Caco-2 (cell line): ENCODE results near the gene ZNF544. TPM values are rescaled to one million over a fixed set of nuclear protein-coding genes. Genes with fewer than 3 reads are reported as not detected.

ENCODE experiments used
- BruUV-seq: library from RNA; stranded (reverse); fragments of 400-500 nt; replicated peaks from 2 replicates; lab custom pipeline; 2021; lab: Mats Ljungman, UMichigan
- CTCF ChIA-PET: fragments of 300-600 bp; sonication (Branson Sonifier 250); formaldehyde crosslinking; loops from one replicate; lab custom pipeline; 2022; ENCODE audit warnings: antibody characterized with exemption; lab: Charles Lee
- POLR2A ChIA-PET: fragments of 300-600 bp; sonication (Branson Sonifier 250); formaldehyde crosslinking; loops from one replicate; lab custom pipeline; 2022; ENCODE audit warnings: antibody characterized with exemption; lab: Charles Lee
- DNase-seq, 2 experiments: peaks; one replicate each; pipeline versions ENCODE4 v3.0.0 to v3.0.0-alpha.2; 2020 to 2022
- H3K27me3 ChIP-seq: replicated peaks from 2 replicates; pipeline ENCODE4 v1.6.0; 2011; ENCODE audit warnings: low read length; ENCODE audit not compliant: control insufficient read depth, insufficient read depth
- H3K36me3 ChIP-seq: 2 replicates; pipeline ENCODE4 v1.5.1; 2011; ENCODE audit warnings: low read length; ENCODE audit not compliant: control insufficient read depth, insufficient read depth
- H3K4me1 ChIP-seq: fragments of 250-450 bp; sonication (Bioruptor Pico); 2 replicates; pipeline ENCODE4 v1.5.1; 2020; ENCODE audit warnings: mild to moderate bottlenecking
- H3K4me3 ChIP-seq: 2 replicates; pipeline ENCODE4 v1.5.1; 2011; ENCODE audit warnings: low read depth, mild to moderate bottlenecking, control low read depth, low read length
- H3K9me3 ChIP-seq: fragments of 250-450 bp; sonication (Bioruptor Pico); 2 replicates; pipeline ENCODE4 v1.5.1; 2020; ENCODE audit warnings: mild to moderate bottlenecking, moderate library complexity
- H3K27ac Mint-ChIP-seq: one replicate; pipeline ENCODE4 v1.8.0; 2022; ENCODE audit warnings: mixed read lengths; ENCODE audit not compliant: unreplicated experiment
- H3K27me3 Mint-ChIP-seq: one replicate; pipeline ENCODE4 v1.8.0; 2022; ENCODE audit warnings: mixed read lengths; ENCODE audit not compliant: insufficient read depth, unreplicated experiment
- H3K36me3 Mint-ChIP-seq: one replicate; pipeline ENCODE4 v1.8.0; 2022; ENCODE audit warnings: mild to moderate bottlenecking, mixed read lengths; ENCODE audit not compliant: insufficient read depth, unreplicated experiment
- H3K4me1 Mint-ChIP-seq: one replicate; pipeline ENCODE4 v1.8.0; 2022; ENCODE audit warnings: low read depth, mixed read lengths; ENCODE audit not compliant: unreplicated experiment
- H3K4me3 Mint-ChIP-seq: one replicate; pipeline ENCODE4 v1.8.0; 2022; ENCODE audit warnings: mild to moderate bottlenecking, moderate library complexity, mixed read lengths; ENCODE audit not compliant: unreplicated experiment
- H3K9me3 Mint-ChIP-seq: one replicate; pipeline ENCODE4 v1.8.0; 2022; ENCODE audit warnings: mixed read lengths; ENCODE audit not compliant: unreplicated experiment
- CTCF ChIP-seq, 2 experiments: fragments of 200-600 bp in 1 of 2; IDR thresholded peaks; 1 replicate in 1 of 2; 2 replicates in 1 of 2; pipeline versions ENCODE4 v1.5.1 to v1.8.0; 2011 to 2022; ENCODE audit warnings: antibody characterized with exemption in 1 of 2, control low read depth in 1 of 2, inconsistent platforms in 1 of 2, low read depth in 1 of 2, low read length in 1 of 2, mild to moderate bottlenecking in 1 of 2, moderate library complexity in 1 of 2; ENCODE audit not compliant: insufficient read depth in 1 of 2, severe bottlenecking in 1 of 2, unreplicated experiment in 1 of 2
- intact Hi-C: fragments of 100-400 bp; cut with micrococcal nuclease; formaldehyde crosslinking; loops from one replicate; pipeline ENCODE4 v1.10.0; 2022; ENCODE audit not compliant: unreplicated experiment
- total RNA-seq: library from RNA; stranded (reverse); gene quantifications from 2 replicates; pipeline ENCODE4 v1.2.3, GENCODE V29; 2022

The ZNF544 gene
- total RNA-seq, 1 experiment from 2014 or later: 48.7 TPM

GRCh38 chr19:58217069-58217481, 11.6 kb upstream of the ZNF544 start:
- Histone ChIP-seq H3K27me3 (no peaks in the 10 kb centered on the region), H3K4me3 (no peak overlapping the region), H3K36me3 (peaks cover 1% of the 10 kb centered on the region; the same call in 1 of the 2 replicates), H3K4me1 (no peaks in the 10 kb centered on the region), H3K9me3 (peaks cover 63% of the 10 kb centered on the region)
- ChIA-PET CTCF (no interaction called here), POLR2A (no interaction called here)
- Mint-ChIP-seq H3K27me3 (no peaks in the 10 kb centered on the region), H3K9me3 (peaks cover 51% of the 10 kb centered on the region), H3K4me3 (no peak overlapping the region), H3K4me1 (no peaks in the 10 kb centered on the region), H3K27ac (no peak overlapping the region), H3K36me3 (peaks cover 20% of the 10 kb centered on the region)
- TF ChIP-seq CTCF (IDR thresholded peaks at IDR 0.05; ENCODE audit: insufficient read depth in 1 of 2, low read depth in 1 of 2, low read length in 1 of 2, severe bottlenecking in 1 of 2, unreplicated experiment in 1 of 2): no peak
- BruUV-seq: no TSS peak
- DNase-seq: no peak
- intact Hi-C loops: no loop called here

- no peak for TF ChIP-seq CTCF (IDR thresholded peaks at IDR 0.05; ENCODE audit: insufficient read depth in 1 of 2, low read depth in 1 of 2, low read length in 1 of 2, severe bottlenecking in 1 of 2, unreplicated experiment in 1 of 2)
- Mint-ChIP-seq H3K27me3 (no peaks in the 10 kb centered on the region), H3K4me1 (no peaks in the 10 kb centered on the region), H3K27ac (no peak overlapping the region), H3K36me3 (peaks cover 13% of the 10 kb centered on the region), H3K4me3 (no peak overlapping the region), H3K9me3 (peaks cover 51% of the 10 kb centered on the region)
- H3K36me3 ChIP-seq: no peaks in the 10 kb centered on the region
- H3K4me3 ChIP-seq: no peak overlapping the region
- H3K9me3 ChIP-seq: peaks cover 62% of the 10 kb centered on the region
- no peaks in the 10 kb centered on the region for H3K4me1 ChIP-seq
- intact Hi-C loops: no loop called here
- CTCF ChIA-PET: no interaction called here
- DNase-seq: no peak
- H3K27me3 ChIP-seq: no peaks in the 10 kb centered on the region
- POLR2A ChIA-PET: no interaction called here
- BruUV-seq: no TSS peak
Measured at GRCh38 chr19:58217607-58218391, 10.9 kb upstream of the ZNF544 start.

GRCh38 chr19:58218899-58219298, 9.8 kb upstream of the ZNF544 start:
- Mint-ChIP-seq H3K27ac (no peak overlapping the region), H3K36me3 (peaks cover 4% of the 10 kb centered on the region), H3K4me1 (no peaks in the 10 kb centered on the region), H3K4me3 (no peak overlapping the region), H3K27me3 (no peaks in the 10 kb centered on the region), H3K9me3 (peaks cover 43% of the 10 kb centered on the region)
- H3K36me3 ChIP-seq: no peaks in the 10 kb centered on the region
- DNase-seq: peak in 1 of 2 experiments; percentile 15
- TF ChIP-seq CTCF (IDR thresholded peaks at IDR 0.05; ENCODE audit: insufficient read depth in 1 of 2, low read depth in 1 of 2, low read length in 1 of 2, severe bottlenecking in 1 of 2, unreplicated experiment in 1 of 2): no peak
- BruUV-seq: no TSS peak
- intact Hi-C loops: no loop called here
- H3K27me3 ChIP-seq: no peaks in the 10 kb centered on the region
- H3K4me1 ChIP-seq: no peaks in the 10 kb centered on the region
- peaks cover 58% of the 10 kb centered on the region for H3K9me3 ChIP-seq
- ChIA-PET CTCF (interaction anchor here (0.6 kb wide), 2 partner anchors 151 to 306 kb away, joined by 4 to 8 read pairs; no protein-coding TSS in a partner anchor), POLR2A (no interaction called here)
- H3K4me3 ChIP-seq: no peak overlapping the region
